WTC11 (cell line): ENCODE measurements around the gene SOCS1. TPM values are rescaled to one million over a fixed set of nuclear protein-coding genes. Genes with fewer than 3 reads are reported as not detected.

Experiments
- ATAC-seq: fragments of 200-7000 bp; cut with Tn5 transposase; 2 replicates; pipeline ENCODE4 v1.10.0; 2021; ENCODE audit warnings: mild to moderate bottlenecking, moderate library complexity
- CTCF ChIA-PET: fragments of 300-600 bp; sonication (Branson Sonifier 250); formaldehyde crosslinking; loops from one replicate; lab custom pipeline; 2021; ENCODE audit warnings: antibody characterized with exemption; lab: Charles Lee
- POLR2A ChIA-PET: fragments of 350-600 bp; sonication (Branson Sonifier 250); formaldehyde crosslinking; loops from one replicate; lab custom pipeline; 2021; ENCODE audit warnings: antibody characterized with exemption; lab: Charles Lee
- DNase-seq: peaks from one replicate; pipeline ENCODE4 v3.0.0; 2021; ENCODE audit warnings: low spot score
- H3K27ac Mint-ChIP-seq: 2 replicates; pipeline ENCODE4 v1.8.0; 2021; ENCODE audit warnings: mixed read lengths
- H3K27me3 Mint-ChIP-seq: 2 replicates; pipeline ENCODE4 v1.8.0; 2021; ENCODE audit warnings: low read depth, mild to moderate bottlenecking, moderate library complexity, mixed read lengths
- H3K36me3 Mint-ChIP-seq: 2 replicates; pipeline ENCODE4 v1.8.0; 2021; ENCODE audit warnings: mixed read lengths
- H3K4me1 Mint-ChIP-seq: 2 replicates; pipeline ENCODE4 v1.8.0; 2022; ENCODE audit warnings: mixed read lengths
- H3K4me3 Mint-ChIP-seq: 2 replicates; pipeline ENCODE4 v1.8.0; 2021; ENCODE audit warnings: mild to moderate bottlenecking, moderate library complexity, mixed read lengths
- H3K9me3 Mint-ChIP-seq: 2 replicates; pipeline ENCODE4 v1.8.0; 2021; ENCODE audit warnings: mixed read lengths
- ATF1 ChIP-seq: sonication (generic); formaldehyde crosslinking; IDR thresholded peaks from 2 replicates; pipeline ENCODE4 v1.8.1; 2023; ENCODE audit warnings: mild to moderate bottlenecking, moderate library complexity, missing genetic modification reagents
- CBFB ChIP-seq: sonication (generic); formaldehyde crosslinking; IDR thresholded peaks from 2 replicates; pipeline ENCODE4 v1.8.1; 2022; ENCODE audit warnings: mild to moderate bottlenecking, low read depth, missing genetic modification reagents
- ETV6 ChIP-seq: sonication (generic); formaldehyde crosslinking; IDR thresholded peaks from 2 replicates; pipeline ENCODE4 v1.8.1; 2022; ENCODE audit warnings: mild to moderate bottlenecking, missing genetic modification reagents
- FOXK1 ChIP-seq: sonication (generic); formaldehyde crosslinking; IDR thresholded peaks from 2 replicates; pipeline ENCODE4 v1.8.0; 2022; ENCODE audit warnings: mild to moderate bottlenecking, moderate library complexity, missing genetic modification reagents
- GRHL2 ChIP-seq: fragments of 250-450 bp; sonication (Bioruptor Pico); IDR thresholded peaks from 2 replicates; pipeline ENCODE4 v1.8.0; 2022; ENCODE audit warnings: mild to moderate bottlenecking, moderate library complexity; ENCODE audit not compliant: insufficient replicate concordance, severe bottlenecking
- IRF2 ChIP-seq: sonication (generic); formaldehyde crosslinking; IDR thresholded peaks from 2 replicates; pipeline ENCODE4 v1.8.0; 2022; ENCODE audit warnings: low read depth, missing genetic modification reagents, borderline replicate concordance
- JAZF1 ChIP-seq: fragments of 250-450 bp; sonication (Bioruptor Pico); IDR thresholded peaks from 2 replicates; pipeline ENCODE4 v1.9.0; 2021; ENCODE audit warnings: moderate library complexity, mild to moderate bottlenecking, inconsistent platforms
- JUN ChIP-seq: sonication (generic); formaldehyde crosslinking; IDR thresholded peaks from 2 replicates; pipeline ENCODE4 v1.8.0; 2023; ENCODE audit warnings: mild to moderate bottlenecking, missing genetic modification reagents
- MLX ChIP-seq: sonication (generic); formaldehyde crosslinking; IDR thresholded peaks from 2 replicates; pipeline ENCODE4 v1.8.1; 2023; ENCODE audit warnings: mild to moderate bottlenecking, missing genetic modification reagents, moderate library complexity
- NFYB ChIP-seq: sonication (generic); formaldehyde crosslinking; conservative IDR thresholded peaks from 2 replicates; pipeline ENCODE4 v1.8.0; 2022; ENCODE audit warnings: low read depth, missing genetic modification reagents
- SOX15 ChIP-seq: fragments of 250-450 bp; sonication (Bioruptor Pico); IDR thresholded peaks from 2 replicates; pipeline ENCODE4 v1.9.0; 2021; ENCODE audit warnings: mild to moderate bottlenecking
- STAT6 ChIP-seq: sonication (generic); formaldehyde crosslinking; conservative IDR thresholded peaks from 2 replicates; pipeline ENCODE4 v1.8.1; 2023; ENCODE audit warnings: mild to moderate bottlenecking, low read depth, missing genetic modification reagents, moderate library complexity
- TP53 ChIP-seq: sonication (generic); formaldehyde crosslinking; IDR thresholded peaks from 2 replicates; pipeline ENCODE4 v1.8.1; 2023; ENCODE audit warnings: mild to moderate bottlenecking, missing genetic modification reagents
- ZBTB21 ChIP-seq: sonication (generic); formaldehyde crosslinking; IDR thresholded peaks from 2 replicates; pipeline ENCODE4 v1.8.1; 2023; ENCODE audit warnings: mild to moderate bottlenecking, missing genetic modification reagents, borderline replicate concordance
- ZNF263 ChIP-seq: sonication (generic); formaldehyde crosslinking; IDR thresholded peaks from 2 replicates; pipeline ENCODE4 v1.8.1; 2022; ENCODE audit warnings: low read depth, mild to moderate bottlenecking, moderate library complexity, missing genetic modification reagents
- ZNF671 ChIP-seq: fragments of 250-450 bp; sonication (Bioruptor Pico); IDR thresholded peaks from 2 replicates; pipeline ENCODE4 v1.8.0; 2021; ENCODE audit warnings: mild to moderate bottlenecking
- total RNA-seq: library from RNA; stranded (reverse); gene quantifications from 3 replicates; pipeline ENCODE4 v1.2.3, GENCODE V29; 2021
- TF ChIP-seq, protein P1 (sequence below): fragments of 250-450 bp; sonication (Bioruptor Pico); IDR thresholded peaks from 2 replicates; pipeline ENCODE4 v1.8.0; 2021; ENCODE audit warnings: mild to moderate bottlenecking
- TF ChIP-seq, protein P2 (sequence below): sonication (generic); formaldehyde crosslinking; IDR thresholded peaks from 2 replicates; pipeline ENCODE4 v1.8.0; 2023; ENCODE audit warnings: mild to moderate bottlenecking, missing genetic modification reagents
- TF ChIP-seq, protein P3 (sequence below): sonication (generic); formaldehyde crosslinking; IDR thresholded peaks from 2 replicates; pipeline ENCODE4 v1.8.1; 2023; ENCODE audit warnings: mild to moderate bottlenecking, missing genetic modification reagents, borderline replicate concordance
- TF ChIP-seq, protein P4 (sequence below): fragments of 250-450 bp; sonication (Bioruptor Pico); IDR thresholded peaks from 2 replicates; pipeline ENCODE4 v2.1.2; 2022; ENCODE audit warnings: mild to moderate bottlenecking, moderate library complexity

Gene SOCS1
- total RNA-seq, 1 experiment from 2014 or later: 62.3 TPM

DNA sequence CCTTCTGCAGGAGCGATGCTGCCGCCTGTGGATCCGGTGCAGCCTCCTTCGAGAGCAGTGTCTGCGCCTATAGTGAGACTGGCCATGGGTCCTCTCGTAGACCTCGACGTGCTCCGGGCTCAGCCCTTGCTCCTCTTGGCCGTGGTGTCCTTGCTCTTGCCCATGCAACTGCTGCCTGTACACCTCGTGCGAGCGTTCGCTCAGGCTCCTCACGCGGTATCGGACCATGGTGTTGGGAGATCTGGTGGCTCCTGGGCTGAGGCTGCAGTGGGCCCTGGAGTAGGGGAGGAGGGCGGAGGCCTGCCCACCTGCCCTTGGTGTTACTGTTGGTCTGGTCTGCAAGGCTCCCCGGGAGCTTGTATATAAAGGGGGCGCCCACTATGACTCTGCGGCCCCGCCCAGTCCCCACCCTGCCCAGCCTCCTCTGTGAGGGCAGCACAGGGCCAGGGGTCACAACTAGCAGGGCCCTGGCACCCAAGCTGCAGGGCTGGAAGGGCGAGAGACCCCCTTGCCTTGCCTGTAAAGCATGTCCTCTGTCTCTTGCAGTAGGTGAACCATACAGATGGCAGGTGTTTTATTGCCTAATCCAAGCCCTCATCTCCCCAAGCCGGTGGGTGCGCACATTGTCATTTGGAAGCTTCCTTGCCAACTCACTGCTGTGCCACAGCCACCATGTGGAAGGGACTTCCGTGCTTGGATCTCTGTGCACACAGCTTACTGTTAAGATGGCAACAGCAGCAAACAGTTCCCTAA is 20.3 kb upstream of the SOCS1 start, which contains the start of gene PRM2:
TSS of gene PRM2 (minus strand) at position 338 of the 753 bp plus-strand sequence. CDS start at position 228, 110 bp downstream.
- TF ChIP-seq, protein P1, sequence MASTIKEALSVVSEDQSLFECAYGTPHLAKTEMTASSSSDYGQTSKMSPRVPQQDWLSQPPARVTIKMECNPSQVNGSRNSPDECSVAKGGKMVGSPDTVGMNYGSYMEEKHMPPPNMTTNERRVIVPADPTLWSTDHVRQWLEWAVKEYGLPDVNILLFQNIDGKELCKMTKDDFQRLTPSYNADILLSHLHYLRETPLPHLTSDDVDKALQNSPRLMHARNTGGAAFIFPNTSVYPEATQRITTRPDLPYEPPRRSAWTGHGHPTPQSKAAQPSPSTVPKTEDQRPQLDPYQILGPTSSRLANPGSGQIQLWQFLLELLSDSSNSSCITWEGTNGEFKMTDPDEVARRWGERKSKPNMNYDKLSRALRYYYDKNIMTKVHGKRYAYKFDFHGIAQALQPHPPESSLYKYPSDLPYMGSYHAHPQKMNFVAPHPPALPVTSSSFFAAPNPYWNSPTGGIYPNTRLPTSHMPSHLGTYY (CRISPR knock-in tag): no peak
- TF ChIP-seq ZBTB21 (no peak), MLX (CRISPR knock-in tag) (no peak), IRF2 (CRISPR knock-in tag) (no peak), ETV6 (CRISPR knock-in tag) (no peak), ZNF263 (CRISPR knock-in tag) (no peak), JAZF1 (CRISPR knock-in tag) (no peak), GRHL2 (CRISPR knock-in tag) (no peak), CBFB (CRISPR knock-in tag) (no peak), STAT6 (CRISPR knock-in tag) (no peak), FOXK1 (CRISPR knock-in tag) (no peak), ATF1 (CRISPR knock-in tag) (no peak), JUN (CRISPR knock-in tag) (no peak), TP53 (no peak), SOX15 (no peak), NFYB (CRISPR knock-in tag) (no peak), ZNF671 (CRISPR knock-in tag) (no peak)
- TF ChIP-seq, protein P2, sequence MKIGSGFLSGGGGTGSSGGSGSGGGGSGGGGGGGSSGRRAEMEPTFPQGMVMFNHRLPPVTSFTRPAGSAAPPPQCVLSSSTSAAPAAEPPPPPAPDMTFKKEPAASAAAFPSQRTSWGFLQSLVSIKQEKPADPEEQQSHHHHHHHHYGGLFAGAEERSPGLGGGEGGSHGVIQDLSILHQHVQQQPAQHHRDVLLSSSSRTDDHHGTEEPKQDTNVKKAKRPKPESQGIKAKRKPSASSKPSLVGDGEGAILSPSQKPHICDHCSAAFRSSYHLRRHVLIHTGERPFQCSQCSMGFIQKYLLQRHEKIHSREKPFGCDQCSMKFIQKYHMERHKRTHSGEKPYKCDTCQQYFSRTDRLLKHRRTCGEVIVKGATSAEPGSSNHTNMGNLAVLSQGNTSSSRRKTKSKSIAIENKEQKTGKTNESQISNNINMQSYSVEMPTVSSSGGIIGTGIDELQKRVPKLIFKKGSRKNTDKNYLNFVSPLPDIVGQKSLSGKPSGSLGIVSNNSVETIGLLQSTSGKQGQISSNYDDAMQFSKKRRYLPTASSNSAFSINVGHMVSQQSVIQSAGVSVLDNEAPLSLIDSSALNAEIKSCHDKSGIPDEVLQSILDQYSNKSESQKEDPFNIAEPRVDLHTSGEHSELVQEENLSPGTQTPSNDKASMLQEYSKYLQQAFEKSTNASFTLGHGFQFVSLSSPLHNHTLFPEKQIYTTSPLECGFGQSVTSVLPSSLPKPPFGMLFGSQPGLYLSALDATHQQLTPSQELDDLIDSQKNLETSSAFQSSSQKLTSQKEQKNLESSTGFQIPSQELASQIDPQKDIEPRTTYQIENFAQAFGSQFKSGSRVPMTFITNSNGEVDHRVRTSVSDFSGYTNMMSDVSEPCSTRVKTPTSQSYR: no peak
- TF ChIP-seq, protein P3, sequence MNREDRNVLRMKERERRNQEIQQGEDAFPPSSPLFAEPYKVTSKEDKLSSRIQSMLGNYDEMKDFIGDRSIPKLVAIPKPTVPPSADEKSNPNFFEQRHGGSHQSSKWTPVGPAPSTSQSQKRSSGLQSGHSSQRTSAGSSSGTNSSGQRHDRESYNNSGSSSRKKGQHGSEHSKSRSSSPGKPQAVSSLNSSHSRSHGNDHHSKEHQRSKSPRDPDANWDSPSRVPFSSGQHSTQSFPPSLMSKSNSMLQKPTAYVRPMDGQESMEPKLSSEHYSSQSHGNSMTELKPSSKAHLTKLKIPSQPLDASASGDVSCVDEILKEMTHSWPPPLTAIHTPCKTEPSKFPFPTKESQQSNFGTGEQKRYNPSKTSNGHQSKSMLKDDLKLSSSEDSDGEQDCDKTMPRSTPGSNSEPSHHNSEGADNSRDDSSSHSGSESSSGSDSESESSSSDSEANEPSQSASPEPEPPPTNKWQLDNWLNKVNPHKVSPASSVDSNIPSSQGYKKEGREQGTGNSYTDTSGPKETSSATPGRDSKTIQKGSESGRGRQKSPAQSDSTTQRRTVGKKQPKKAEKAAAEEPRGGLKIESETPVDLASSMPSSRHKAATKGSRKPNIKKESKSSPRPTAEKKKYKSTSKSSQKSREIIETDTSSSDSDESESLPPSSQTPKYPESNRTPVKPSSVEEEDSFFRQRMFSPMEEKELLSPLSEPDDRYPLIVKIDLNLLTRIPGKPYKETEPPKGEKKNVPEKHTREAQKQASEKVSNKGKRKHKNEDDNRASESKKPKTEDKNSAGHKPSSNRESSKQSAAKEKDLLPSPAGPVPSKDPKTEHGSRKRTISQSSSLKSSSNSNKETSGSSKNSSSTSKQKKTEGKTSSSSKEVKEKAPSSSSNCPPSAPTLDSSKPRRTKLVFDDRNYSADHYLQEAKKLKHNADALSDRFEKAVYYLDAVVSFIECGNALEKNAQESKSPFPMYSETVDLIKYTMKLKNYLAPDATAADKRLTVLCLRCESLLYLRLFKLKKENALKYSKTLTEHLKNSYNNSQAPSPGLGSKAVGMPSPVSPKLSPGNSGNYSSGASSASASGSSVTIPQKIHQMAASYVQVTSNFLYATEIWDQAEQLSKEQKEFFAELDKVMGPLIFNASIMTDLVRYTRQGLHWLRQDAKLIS (CRISPR knock-in tag): no peak
- TF ChIP-seq, protein P4, sequence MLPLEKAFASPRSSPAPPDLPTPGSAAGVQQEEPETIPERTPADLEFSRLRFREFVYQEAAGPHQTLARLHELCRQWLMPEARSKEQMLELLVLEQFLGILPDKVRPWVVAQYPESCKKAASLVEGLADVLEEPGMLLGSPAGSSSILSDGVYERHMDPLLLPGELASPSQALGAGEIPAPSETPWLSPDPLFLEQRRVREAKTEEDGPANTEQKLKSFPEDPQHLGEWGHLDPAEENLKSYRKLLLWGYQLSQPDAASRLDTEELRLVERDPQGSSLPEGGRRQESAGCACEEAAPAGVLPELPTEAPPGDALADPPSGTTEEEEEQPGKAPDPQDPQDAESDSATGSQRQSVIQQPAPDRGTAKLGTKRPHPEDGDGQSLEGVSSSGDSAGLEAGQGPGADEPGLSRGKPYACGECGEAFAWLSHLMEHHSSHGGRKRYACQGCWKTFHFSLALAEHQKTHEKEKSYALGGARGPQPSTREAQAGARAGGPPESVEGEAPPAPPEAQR (CRISPR knock-in tag): no peak
- Mint-ChIP-seq H3K27ac (no peak within 1 kb of the TSS), H3K9me3 (peaks cover 8% of the 10 kb centered on the region), H3K4me1 (peaks cover 14% of the 10 kb centered on the region), H3K36me3 (no peaks in the 10 kb centered on the region), H3K4me3 (no peak within 1 kb of the TSS), H3K27me3 (no peaks in the 10 kb centered on the region; the same call in 1 of the 2 replicates)
- DNase-seq (no peak), ATAC-seq (peak; percentile 40)
- POLR2A ChIA-PET: interaction anchor here (0.6 kb wide), 1 partner anchor 38 kb away, joined by 3 read pairs; no protein-coding TSS in a partner anchor
- CTCF ChIA-PET: interaction anchor here (0.7 to 3.5 kb wide), 5 partner anchors 15 to 95 kb away, joined by 3 to 14 read pairs (median 7); partner anchors contain the start of gene SOCS1
